Keratinocyte (primary cell): ENCODE measurements around the gene CAMKMT. TPM values are rescaled to one million over a fixed set of nuclear protein-coding genes. Genes with fewer than 3 reads are reported as not detected.

Source experiments
- DNase-seq: peaks from one replicate; pipeline ENCODE4 v3.0.0-alpha.2; 2011; ENCODE audit warnings: low read depth, missing footprints, low spot score
- FAIRE-seq: peaks from 2 replicates; lab custom pipeline; 2011; peaks lifted over from hg19 to GRCh38; lab: Jason Lieb, UNC
- H2AFZ ChIP-seq: 2 replicates; pipeline ENCODE4 v1.6.0; 2012; ENCODE audit warnings: low read length, control low read depth, inconsistent platforms; ENCODE audit not compliant: control insufficient read depth
- H3K27ac ChIP-seq: 2 replicates; pipeline ENCODE4 v1.5.1; 2011; ENCODE audit warnings: low read length; ENCODE audit not compliant: control insufficient read depth, insufficient read depth
- H3K27me3 ChIP-seq: 3 replicates; pipeline ENCODE4 v1.6.0; 2011; ENCODE audit warnings: low read length; ENCODE audit not compliant: control insufficient read depth, insufficient read depth; ENCODE audit errors: extremely low read depth
- H3K36me3 ChIP-seq, 2 experiments: 2 replicates in 1 of 2; 3 replicates in 1 of 2; pipeline ENCODE4 v1.5.1; 2011; ENCODE audit warnings: low read length in 2 of 2, mild to moderate bottlenecking in 1 of 2; ENCODE audit not compliant: control insufficient read depth in 2 of 2, insufficient read depth in 2 of 2; ENCODE audit errors: extremely low read depth in 1 of 2
- H3K4me1 ChIP-seq: 3 replicates; pipeline ENCODE4 v1.5.1; 2011; ENCODE audit warnings: low read length; ENCODE audit not compliant: control insufficient read depth, insufficient read depth; ENCODE audit errors: extremely low read depth
- H3K4me2 ChIP-seq: 3 replicates; pipeline ENCODE4 v1.6.0; 2011; ENCODE audit warnings: low read depth, low read length; ENCODE audit not compliant: control insufficient read depth, insufficient read depth; ENCODE audit errors: extremely low read depth
- H3K4me3 ChIP-seq, 3 experiments: fragments of 200-600 bp in 1 of 3; sonication (generic) in 1 of 3; 2 replicates in 2 of 3; 3 replicates in 1 of 3; pipeline ENCODE4 v1.5.1; 2011 to 2016; ENCODE audit warnings: low read length in 3 of 3, mild to moderate bottlenecking in 3 of 3, control low read depth in 2 of 3, inconsistent platforms in 1 of 3, low read depth in 1 of 3, mixed read lengths in 1 of 3, mixed run types in 1 of 3, moderate library complexity in 1 of 3; ENCODE audit not compliant: control insufficient read depth in 2 of 3, insufficient read depth in 2 of 3; ENCODE audit errors: extremely low read depth in 1 of 3
- H3K79me2 ChIP-seq: 2 replicates; pipeline ENCODE4 v1.6.0; 2012; ENCODE audit warnings: low read length; ENCODE audit not compliant: control insufficient read depth, insufficient read depth
- H3K9ac ChIP-seq: 3 replicates; pipeline ENCODE4 v1.6.0; 2011; ENCODE audit warnings: low read length; ENCODE audit not compliant: control insufficient read depth, insufficient read depth; ENCODE audit errors: extremely low read depth
- H3K9me1 ChIP-seq: 3 replicates; pipeline ENCODE4 v1.6.0; 2011; ENCODE audit warnings: low read length; ENCODE audit not compliant: control insufficient read depth, insufficient read depth; ENCODE audit errors: extremely low read depth
- H3K9me3 ChIP-seq: 2 replicates; pipeline ENCODE4 v1.5.1; 2012; ENCODE audit warnings: low read depth, low read length; ENCODE audit not compliant: control insufficient read depth
- H4K20me1 ChIP-seq: 3 replicates; pipeline ENCODE4 v1.6.0; 2011; ENCODE audit warnings: low read length; ENCODE audit not compliant: control insufficient read depth, insufficient read depth; ENCODE audit errors: extremely low read depth
- EZH2 ChIP-seq: IDR thresholded peaks from one replicate; pipeline ENCODE4 v1.6.1; 2012; ENCODE audit warnings: inconsistent platforms, mild to moderate bottlenecking, low read length, moderate library complexity
- dilution Hi-C: fragments of 300-500 bp; cut with MboI; formaldehyde crosslinking; loops from one replicate; pipeline ENCODE4 v1.7.0; 2020; ENCODE audit warnings: low sequenced_read_pairs; ENCODE audit not compliant: extremely low pct_ligation_motif_present
- polyA plus RNA-seq, 5 experiments: library from polyadenylated mRNA; depleted of rRNA in 3 of 5; stranded (reverse) in 3 of 5; stranded (forward) in 1 of 5; unstranded in 1 of 5; fragments of >200 nt; gene quantifications; 1 replicate in 1 of 5; 2 replicates in 3 of 5; 3 replicates in 1 of 5; pipeline versions ENCODE4 v1.2.1 to v1.2.3, GENCODE V29; 2011 to 2012; ENCODE audit warnings: missing spikeins in 2 of 5, low read depth in 1 of 5, low replicate concordance in 1 of 5
- TF ChIP-seq, protein P1 (sequence below), 3 experiments: IDR thresholded peaks in 1 of 3; conservative IDR thresholded peaks in 1 of 3; optimal IDR thresholded peaks in 1 of 3; 2 replicates in 2 of 3; 3 replicates in 1 of 3; pipeline versions ENCODE3 to v1.5.1; 2011; ENCODE audit warnings: low read length in 3 of 3, mild to moderate bottlenecking in 3 of 3, moderate library complexity in 2 of 3, control low read depth in 1 of 3, inconsistent platforms in 1 of 3; ENCODE audit not compliant: insufficient read depth in 2 of 3; ENCODE audit errors: extremely low read depth in 1 of 3

Gene CAMKMT
- polyA plus RNA-seq, 1 donor (not counting 4 experiments of a cell fraction or from before 2014, with no cell fraction given) = 9.9 TPM

DNA sequence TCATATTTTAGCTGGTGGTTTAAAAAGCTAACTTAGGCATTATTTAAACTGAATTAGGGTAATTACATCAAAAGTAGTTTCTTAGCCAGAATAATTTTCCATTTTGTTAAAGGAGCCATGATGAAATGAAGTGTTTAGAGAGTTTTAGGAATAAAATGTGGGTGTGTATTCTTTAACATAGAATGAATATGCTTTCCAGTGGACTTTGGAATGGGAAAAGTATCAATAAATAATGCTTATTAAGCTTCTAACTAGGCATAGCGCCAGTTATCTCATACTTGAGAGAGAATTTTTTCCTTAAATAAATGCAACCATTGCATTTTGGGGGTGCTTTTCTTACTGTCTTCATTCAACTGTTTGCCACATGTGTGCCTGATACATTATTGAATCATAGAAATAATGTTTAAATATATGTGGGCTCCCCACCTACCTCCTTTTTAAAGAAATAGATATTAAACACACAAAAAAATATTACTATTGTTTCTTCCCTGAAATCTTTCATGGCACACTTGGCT is 90.4 kb downstream of the CAMKMT start:
- no peak overlapping the region for H3K4me2 ChIP-seq
- H2AFZ ChIP-seq = no peak overlapping the region
- H3K4me3 ChIP-seq = no peak overlapping the region
- no peak for DNase-seq
- dilution Hi-C loops = no loop called here
- no peaks in the 10 kb centered on the region for H3K36me3 ChIP-seq
- no peaks in the 10 kb centered on the region for H3K79me2 ChIP-seq
- H4K20me1 ChIP-seq = no peaks in the 10 kb centered on the region
- H3K27ac ChIP-seq = no peak overlapping the region
- no peak for FAIRE-seq
- no peaks in the 10 kb centered on the region for H3K9me3 ChIP-seq
- no peaks in the 10 kb centered on the region for H3K4me1 ChIP-seq
- H3K27me3 ChIP-seq = no peaks in the 10 kb centered on the region
- H3K9me1 ChIP-seq = no peaks in the 10 kb centered on the region
- no peak overlapping the region for H3K9ac ChIP-seq
- TF ChIP-seq, protein P1, sequence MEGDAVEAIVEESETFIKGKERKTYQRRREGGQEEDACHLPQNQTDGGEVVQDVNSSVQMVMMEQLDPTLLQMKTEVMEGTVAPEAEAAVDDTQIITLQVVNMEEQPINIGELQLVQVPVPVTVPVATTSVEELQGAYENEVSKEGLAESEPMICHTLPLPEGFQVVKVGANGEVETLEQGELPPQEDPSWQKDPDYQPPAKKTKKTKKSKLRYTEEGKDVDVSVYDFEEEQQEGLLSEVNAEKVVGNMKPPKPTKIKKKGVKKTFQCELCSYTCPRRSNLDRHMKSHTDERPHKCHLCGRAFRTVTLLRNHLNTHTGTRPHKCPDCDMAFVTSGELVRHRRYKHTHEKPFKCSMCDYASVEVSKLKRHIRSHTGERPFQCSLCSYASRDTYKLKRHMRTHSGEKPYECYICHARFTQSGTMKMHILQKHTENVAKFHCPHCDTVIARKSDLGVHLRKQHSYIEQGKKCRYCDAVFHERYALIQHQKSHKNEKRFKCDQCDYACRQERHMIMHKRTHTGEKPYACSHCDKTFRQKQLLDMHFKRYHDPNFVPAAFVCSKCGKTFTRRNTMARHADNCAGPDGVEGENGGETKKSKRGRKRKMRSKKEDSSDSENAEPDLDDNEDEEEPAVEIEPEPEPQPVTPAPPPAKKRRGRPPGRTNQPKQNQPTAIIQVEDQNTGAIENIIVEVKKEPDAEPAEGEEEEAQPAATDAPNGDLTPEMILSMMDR (optimal IDR thresholded peaks at IDR 0.05 in 1 of 3, IDR thresholded peaks at IDR 0.05 in 1 of 3, conservative IDR thresholded peaks at IDR 0.05 in 1 of 3; ENCODE audit: extremely low read depth in 1 of 3, insufficient read depth in 2 of 3, low read length in 3 of 3) = no peak
- no peak for TF ChIP-seq EZH2

DNA sequence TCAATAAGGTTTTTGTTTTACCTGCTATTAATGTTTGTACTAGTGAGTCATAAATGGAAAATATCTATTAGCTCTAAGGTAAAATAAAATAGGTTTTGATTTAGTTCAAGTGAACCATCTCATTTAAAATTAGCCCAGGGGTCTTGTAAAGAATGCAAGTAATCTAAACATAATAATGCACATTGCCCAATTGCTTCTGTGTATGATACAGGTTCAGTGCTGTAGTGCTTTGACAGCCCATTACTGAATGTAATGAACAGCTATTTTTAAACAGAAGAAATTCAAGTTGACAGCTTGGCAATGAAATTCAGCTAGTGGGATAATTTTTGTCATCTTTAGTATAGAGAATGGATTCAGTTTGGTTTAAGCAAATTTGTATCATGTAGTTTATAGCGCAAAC is 91.5 kb downstream of the CAMKMT start:
- dilution Hi-C loops = no loop called here
- no peak for FAIRE-seq
- no peak overlapping the region for H3K9ac ChIP-seq

More for the DNA sequence above, 91.5 kb downstream of the CAMKMT start:
- DNase-seq = no peak
- Histone ChIP-seq H3K9me3 (no peaks in the 10 kb centered on the region), H3K27ac (no peak overlapping the region), H4K20me1 (no peaks in the 10 kb centered on the region), H3K36me3 (no peaks in the 10 kb centered on the region), H3K4me2 (no peak overlapping the region), H3K9me1 (no peaks in the 10 kb centered on the region), H3K79me2 (no peaks in the 10 kb centered on the region), H3K4me3 (no peak overlapping the region), H3K27me3 (no peaks in the 10 kb centered on the region), H2AFZ (no peak overlapping the region), H3K4me1 (no peaks in the 10 kb centered on the region)
- TF ChIP-seq, protein P1 (optimal IDR thresholded peaks at IDR 0.05 in 1 of 3, IDR thresholded peaks at IDR 0.05 in 1 of 3, conservative IDR thresholded peaks at IDR 0.05 in 1 of 3; ENCODE audit: extremely low read depth in 1 of 3, insufficient read depth in 2 of 3, low read length in 3 of 3) = no peak
- TF ChIP-seq EZH2 = no peak
